Esophagus muscularis mucosa (tissue), 4 donors: ENCODE results near the gene COX6A2. TPM values are rescaled to one million over a fixed set of nuclear protein-coding genes. Genes with fewer than 3 reads are reported as not detected.
A peak's percentile ranks its signal among the peaks of the same experiment; 100 is the strongest.

Source experiments
- DNase-seq: peaks from one replicate; pipeline ENCODE4 v3.0.0-alpha.2; 2017; ENCODE audit errors: extremely low spot score
- H3K27ac ChIP-seq, 4 donors: fragments of 200-600 bp; sonication (generic); replicated peaks in 1 of 4; 1 replicate in 3 of 4; 2 replicates in 1 of 4; pipeline ENCODE4 v1.5.1; 2016 to 2019; ENCODE audit warnings: mild to moderate bottlenecking in 1 of 4
- H3K27me3 ChIP-seq, 4 donors: fragments of 200-600 bp; sonication (generic); one replicate each; pipeline versions ENCODE4 v1.5.1 to v1.6.0; 2016 to 2019
- H3K36me3 ChIP-seq, 4 donors: fragments of 200-600 bp; sonication (generic); one replicate each; pipeline ENCODE4 v1.5.1; 2016 to 2019
- H3K4me1 ChIP-seq, 4 donors: fragments of 200-600 bp; sonication (generic); one replicate each; pipeline ENCODE4 v1.5.1; 2016 to 2019
- H3K4me3 ChIP-seq, 4 donors: fragments of 200-600 bp; sonication (generic); 1 replicate in 2 of 4; 2 replicates in 2 of 4; pipeline ENCODE4 v1.5.1; 2016 to 2019; ENCODE audit warnings: mild to moderate bottlenecking in 4 of 4, moderate library complexity in 1 of 4
- H3K9me3 ChIP-seq, 4 donors: fragments of 200-600 bp; sonication (generic); 1 replicate in 3 of 4; 2 replicates in 1 of 4; pipeline ENCODE4 v1.5.1; 2016 to 2019
- CTCF ChIP-seq, 3 experiments: fragments of 200-600 bp in 2 of 3; fragments of 450-650 bp in 1 of 3; sonication (generic) in 2 of 3; IDR thresholded peaks; one replicate each; pipeline ENCODE4 v1.5.1; 2017 to 2019; ENCODE audit warnings: antibody characterized with exemption in 3 of 3, mild to moderate bottlenecking in 2 of 3, moderate library complexity in 1 of 3
- EP300 ChIP-seq: sonication (generic); formaldehyde crosslinking; IDR thresholded peaks from one replicate; pipeline ENCODE4 v1.6.1; 2017; ENCODE audit warnings: antibody characterized with exemption
- POLR2A ChIP-seq: fragments of 450-650 bp; IDR thresholded peaks from one replicate; pipeline ENCODE4 v1.6.1; 2017; ENCODE audit warnings: antibody characterized with exemption, moderate library complexity, mild to moderate bottlenecking, low read depth
- POLR2AphosphoS5 ChIP-seq, 2 donors: sonication (generic); formaldehyde crosslinking; IDR thresholded peaks; one replicate each; pipeline ENCODE4 v1.6.1; 2017; ENCODE audit warnings: antibody characterized with exemption in 2 of 2
- WGBS: methylation state at CpG from one replicate; pipeline ENCODE4 v1.1.5; 2018; 5-methylcytosine and 5-hydroxymethylcytosine counted together
- intact Hi-C: fragments of 100-400 bp; cut with DNase I; formaldehyde crosslinking; loops from one replicate; pipeline ENCODE4 v1.15.1; 2023
- total RNA-seq, 4 donors: library from RNA; depleted of rRNA; stranded (reverse); fragments of >200 nt; gene quantifications; one replicate each; pipeline versions ENCODE4 v1.1.0 to v1.2.1, GENCODE V29; 2016

The COX6A2 gene
- total RNA-seq, 4 donors from 2014 or later: 1.3 TPM; not detected in 3

- H3K4me1 ChIP-seq: peaks cover 56 to 67% (median 61%) of the 10 kb centered on the region in 4 donors
Observed at GRCh38 chr16:31458073-31458843, 30.1 kb upstream of the COX6A2 start.

GRCh38 chr16:31456988-31457360, 28.8 kb upstream of the COX6A2 start:
- Histone ChIP-seq H3K27ac (peak overlapping the region in 3 of 4 donors; percentile 98 to 99 (median 99)), H3K4me3 (peak overlapping the region in 3 of 4 donors; percentile 72 to 96 (median 82)), H3K4me1 (peaks cover 69 to 80% (median 73%) of the 10 kb centered on the region in 4 donors), H3K36me3 (peaks cover under 1 to 8% (median 4%) of the 10 kb centered on the region in 4 donors), H3K27me3 (no peaks in the 10 kb centered on the region), H3K9me3 (no peaks in the 10 kb centered on the region)
- intact Hi-C loops: loop anchor here (10.0 kb wide), 1 partner anchor 408 kb away; no protein-coding TSS in a partner anchor
- TF ChIP-seq EP300 (no peak), CTCF (IDR thresholded peaks at IDR 0.05) (no peak), POLR2AphosphoS5 (IDR thresholded peaks at IDR 0.05) (no peak), POLR2A (no peak)
- WGBS: 73% methylated on average over 8 of the region's 8 CpGs
- DNase-seq: no peak

More at GRCh38 chr16:31458073-31458843, 30.1 kb upstream of the COX6A2 start:
- DNase-seq: no peak
- H3K27ac ChIP-seq: peak overlapping the region; percentile 92 to 99 (median 98)
- no peaks in the 10 kb centered on the region for H3K9me3 ChIP-seq
- no peaks in the 10 kb centered on the region for H3K27me3 ChIP-seq
- intact Hi-C loops: loop anchor here (10.0 kb wide), 1 partner anchor 407 kb away; no protein-coding TSS in a partner anchor
- TF ChIP-seq EP300: no peak
- TF ChIP-seq POLR2AphosphoS5 (IDR thresholded peaks at IDR 0.05): peak in 1 of 2 donors; percentile 29
- TF ChIP-seq CTCF (IDR thresholded peaks at IDR 0.05): peak in 1 of 3 experiments; percentile 22
- WGBS: 0% methylated on average over 6 of the region's 42 CpGs
- H3K4me3 ChIP-seq: peak overlapping the region; percentile 72 to 96 (median 82)
- H3K36me3 ChIP-seq: peaks cover 13 to 21% (median 17%) of the 10 kb centered on the region in 4 donors

- TF ChIP-seq CTCF (IDR thresholded peaks at IDR 0.05): peak in 1 of 3 experiments; percentile 32
- TF ChIP-seq EP300: no peak
- TF ChIP-seq POLR2AphosphoS5 (IDR thresholded peaks at IDR 0.05): no peak
- TF ChIP-seq POLR2A: no peak
- DNase-seq: no peak
- no peaks in the 10 kb centered on the region for H3K9me3 ChIP-seq
- no peaks in the 10 kb centered on the region for H3K27me3 ChIP-seq
- peak overlapping the region in 1 of 4 donors; percentile 33 for H3K27ac ChIP-seq
- peaks cover 0 to 5% (median 2%) of the 10 kb centered on the region in 4 donors for H3K36me3 ChIP-seq
- 73% methylated on average over 17 of the region's 17 CpGs for WGBS
- H3K4me3 ChIP-seq: no peak overlapping the region
- intact Hi-C loops: loop anchor here (10.0 kb wide), 1 partner anchor 409 kb away; no protein-coding TSS in a partner anchor
- H3K4me1 ChIP-seq: peaks cover 76 to 85% (median 83%) of the 10 kb centered on the region in 4 donors
Observed at GRCh38 chr16:31455601-31456314, 27.6 kb upstream of the COX6A2 start.

GRCh38 chr16:31453255-31454204, 25.4 kb upstream of the COX6A2 start:
- H3K36me3 ChIP-seq: peaks cover 0 to 5% (median 2%) of the 10 kb centered on the region in 4 donors
- TF ChIP-seq EP300: no peak
- no peak for TF ChIP-seq POLR2AphosphoS5 (IDR thresholded peaks at IDR 0.05)
- TF ChIP-seq CTCF (IDR thresholded peaks at IDR 0.05): no peak
- no peaks in the 10 kb centered on the region for H3K27me3 ChIP-seq
- H3K9me3 ChIP-seq: no peaks in the 10 kb centered on the region
- no peak for DNase-seq
- H3K4me3 ChIP-seq: no peak overlapping the region
- intact Hi-C loops: loop anchor here (10.0 kb wide), 1 partner anchor 411 kb away; no protein-coding TSS in a partner anchor
- WGBS: 37% methylated on average over 18 of the region's 20 CpGs
- peaks cover 68 to 78% (median 74%) of the 10 kb centered on the region in 4 donors for H3K4me1 ChIP-seq
- H3K27ac ChIP-seq: peak overlapping the region; percentile 58 to 71 (median 66)
